ENCODE results near the gene WTAP.

DNA sequence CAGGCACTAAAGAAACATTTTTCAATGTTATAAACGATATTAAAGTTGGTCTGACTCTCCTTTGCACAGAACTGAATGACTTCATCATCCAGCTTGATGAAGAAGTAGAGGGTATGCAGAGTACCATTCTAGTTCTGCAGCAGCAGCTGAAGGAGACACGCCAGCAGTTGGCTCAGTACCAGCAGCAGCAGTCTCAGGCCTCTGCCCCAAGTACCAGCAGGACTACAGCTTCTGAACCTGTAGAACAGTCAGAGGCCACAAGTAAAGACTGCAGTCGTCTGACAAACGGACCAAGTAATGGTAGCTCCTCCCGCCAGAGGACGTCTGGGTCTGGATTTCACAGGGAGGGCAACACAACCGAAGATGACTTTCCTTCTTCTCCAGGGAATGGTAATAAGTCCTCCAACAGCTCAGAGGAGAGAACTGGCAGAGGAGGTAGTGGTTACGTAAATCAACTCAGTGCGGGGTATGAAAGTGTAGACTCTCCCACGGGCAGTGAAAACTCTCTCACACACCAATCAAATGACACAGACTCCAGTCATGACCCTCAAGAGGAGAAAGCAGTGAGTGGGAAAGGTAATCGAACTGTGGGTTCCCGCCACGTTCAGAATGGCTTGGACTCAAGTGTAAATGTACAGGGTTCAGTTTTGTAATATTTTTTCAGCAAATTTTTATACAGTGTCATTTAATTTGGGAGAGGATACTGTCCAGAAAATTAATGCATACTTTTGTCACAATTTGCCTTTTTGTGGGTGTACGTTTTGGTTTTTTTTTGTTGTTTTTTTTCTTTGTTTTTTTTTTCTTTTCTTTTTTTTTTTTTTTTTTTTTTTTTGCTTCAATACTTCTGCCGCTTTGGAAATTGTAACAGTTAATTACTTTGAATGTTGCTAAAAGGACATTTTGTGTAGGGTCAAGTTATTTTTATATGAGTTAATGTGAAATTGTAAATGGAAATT, 27.9 kb downstream of the WTAP start:
- TF ChIP-seq, protein P1, sequence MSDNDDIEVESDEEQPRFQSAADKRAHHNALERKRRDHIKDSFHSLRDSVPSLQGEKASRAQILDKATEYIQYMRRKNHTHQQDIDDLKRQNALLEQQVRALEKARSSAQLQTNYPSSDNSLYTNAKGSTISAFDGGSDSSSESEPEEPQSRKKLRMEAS (IDR thresholded peaks at IDR 0.05): no peak
- TF ChIP-seq CTCF (IDR thresholded peaks at IDR 0.05; ENCODE audit: low read depth, low read length, missing input control): no peak

Data from liver (tissue), 2 donors.